ENCODE measurements around the gene HSFX4. TPM values are rescaled to one million over a fixed set of nuclear protein-coding genes. Genes with fewer than 3 reads are reported as not detected.
"Not testable (repeated sequence)": the region's sequence is repeated elsewhere in the genome, so short reads cannot be mapped to it uniquely, and the experiment has no call there.

HSFX4 gene
- total RNA-seq, 1 donor from 2014 or later, result not detected

DNA sequence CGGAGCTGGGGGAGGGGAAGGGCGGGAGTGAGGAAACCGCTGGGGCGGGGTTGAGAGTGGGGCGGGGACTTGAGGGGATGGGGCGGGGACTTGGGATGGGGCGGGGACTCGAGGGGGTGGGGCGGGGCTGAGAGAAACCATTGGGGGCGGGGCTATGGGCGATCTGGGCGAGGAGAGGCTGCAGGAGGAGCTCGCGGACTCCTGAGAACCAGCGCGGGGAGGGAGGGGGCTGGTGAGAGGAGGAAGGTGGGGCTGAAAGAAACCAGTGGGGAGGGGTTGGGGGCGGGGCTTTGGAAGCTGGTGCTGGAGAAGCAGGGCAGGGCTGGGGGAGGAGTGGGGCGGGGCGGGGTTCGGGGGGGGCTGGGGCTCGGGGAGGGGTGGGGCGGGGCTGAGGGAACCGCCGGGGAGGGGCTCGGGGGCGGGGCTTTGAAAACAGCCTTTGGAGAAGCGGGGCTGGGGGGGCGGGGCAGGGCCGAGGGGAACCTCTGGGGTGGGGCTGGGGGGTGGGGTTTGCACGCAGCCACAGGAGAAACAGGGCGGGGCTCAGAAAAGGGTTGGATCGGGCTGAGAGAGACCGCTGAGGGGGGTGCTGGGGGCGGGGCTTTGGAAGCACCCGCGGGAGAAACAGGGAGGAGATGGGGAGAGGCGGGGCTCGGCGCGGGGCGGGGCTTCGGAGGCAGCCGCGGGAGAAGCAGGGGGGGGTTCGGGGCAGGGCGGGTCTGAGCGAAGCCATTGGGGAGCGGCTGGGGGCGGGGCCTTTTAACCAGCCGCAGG is 9.7 kb downstream of the HSFX4 start:
- DNase-seq (ENCODE audit: low spot score, unreplicated experiment), result peak; percentile 80
- no peak for TF ChIP-seq CTCF (IDR thresholded peaks at IDR 0.05; ENCODE audit: unreplicated experiment)
- peaks cover 2% of the 10 kb centered on the region for H3K36me3 Mint-ChIP-seq (ENCODE audit: insufficient read depth)
- no peaks in the 10 kb centered on the region for H3K27me3 Mint-ChIP-seq
- peak overlapping the region; percentile 40 for H3K4me3 Mint-ChIP-seq (ENCODE audit: low read depth)
- peaks cover 1% of the 10 kb centered on the region for H3K4me1 Mint-ChIP-seq (ENCODE audit: low read depth)
- peak overlapping the region; percentile 99 for H3K27ac Mint-ChIP-seq
- H3K9me3 Mint-ChIP-seq (ENCODE audit: low read depth), result no peaks in the 10 kb centered on the region

GRCh38 chrX:149939655-149939904 is 10.2 kb downstream of the HSFX4 start:
- Mint-ChIP-seq H3K27me3 (no peaks in the 10 kb centered on the region), H3K9me3 (ENCODE audit: low read depth) (no peaks in the 10 kb centered on the region), H3K36me3 (ENCODE audit: insufficient read depth) (no peaks in the 10 kb centered on the region), H3K4me3 (ENCODE audit: low read depth) (peak overlapping the region; percentile 83), H3K27ac (peak overlapping the region; percentile 96), H3K4me1 (ENCODE audit: low read depth) (peaks cover 1% of the 10 kb centered on the region)
- no peak for TF ChIP-seq CTCF (IDR thresholded peaks at IDR 0.05; ENCODE audit: unreplicated experiment)
- DNase-seq (ENCODE audit: low spot score, unreplicated experiment), result no peak

DNA sequence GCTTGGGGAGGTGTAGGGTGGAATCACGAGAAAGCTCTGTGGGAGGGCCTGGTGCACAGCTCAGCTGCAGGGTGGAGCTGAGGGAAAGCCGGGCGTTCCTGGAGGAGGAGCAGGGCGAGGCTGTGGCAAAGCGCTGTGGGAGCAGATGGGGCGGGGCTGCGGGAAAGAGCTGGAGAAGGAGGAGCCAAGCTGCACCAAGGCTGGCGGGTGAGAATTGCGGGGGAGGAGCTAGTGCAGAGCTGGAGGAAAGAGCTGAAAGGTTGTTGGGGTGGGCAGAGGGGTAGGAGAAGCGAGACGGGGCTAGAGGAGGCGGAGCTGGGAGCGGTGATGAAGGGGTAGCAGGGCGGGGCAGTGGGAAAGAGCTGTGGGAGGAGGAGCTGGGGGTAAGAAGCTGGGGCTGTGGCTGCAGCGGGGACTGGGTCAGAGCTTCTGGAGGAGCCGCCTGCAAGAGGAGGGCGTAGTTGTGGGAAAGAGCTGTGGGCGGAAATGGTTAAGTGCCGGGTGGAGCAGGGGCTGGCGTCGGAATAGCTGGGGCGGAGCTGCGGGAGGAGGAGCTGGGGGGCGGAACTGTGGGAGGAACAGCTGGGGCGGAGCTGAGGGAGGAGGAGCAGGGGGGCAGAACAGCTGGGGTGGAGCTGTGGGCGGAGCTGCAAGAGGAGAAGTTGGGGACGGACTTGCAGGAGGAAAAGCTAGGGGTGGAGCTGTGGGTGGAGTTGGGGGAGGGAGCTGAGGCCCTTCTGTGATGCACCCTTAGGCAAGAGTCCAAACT is 10.7 kb downstream of the HSFX4 start:
- Mint-ChIP-seq H3K9me3 (ENCODE audit: low read depth) (no peaks in the 10 kb centered on the region), H3K4me3 (ENCODE audit: low read depth) (peak overlapping the region; percentile 83), H3K4me1 (ENCODE audit: low read depth) (peaks cover 1% of the 10 kb centered on the region), H3K36me3 (ENCODE audit: insufficient read depth) (no peaks in the 10 kb centered on the region), H3K27ac (peak overlapping the region; percentile 96), H3K27me3 (no peaks in the 10 kb centered on the region)
- peak; percentile 65 for DNase-seq (ENCODE audit: low spot score, unreplicated experiment)
- no peak for TF ChIP-seq CTCF (IDR thresholded peaks at IDR 0.05; ENCODE audit: unreplicated experiment)

- H3K4me1 Mint-ChIP-seq (ENCODE audit: low read depth), result not testable (repeated sequence)
- H3K27ac Mint-ChIP-seq, result peak overlapping the region; percentile 96
- peak overlapping the region; percentile 83 for H3K4me3 Mint-ChIP-seq (ENCODE audit: low read depth)
Measured at GRCh38 chrX:149940674-149941024, 11.3 kb downstream of the HSFX4 start.

GRCh38 chrX:149945087-149945670 is 15.8 kb downstream of the HSFX4 start:
- H3K27me3 Mint-ChIP-seq; H3K36me3 Mint-ChIP-seq (ENCODE audit: insufficient read depth): not testable (repeated sequence)

More at GRCh38 chrX:149940674-149941024, 11.3 kb downstream of the HSFX4 start:
- not testable (repeated sequence) for H3K9me3 Mint-ChIP-seq (ENCODE audit: low read depth); H3K27me3 Mint-ChIP-seq; H3K36me3 Mint-ChIP-seq (ENCODE audit: insufficient read depth); DNase-seq (ENCODE audit: low spot score, unreplicated experiment)
- TF ChIP-seq CTCF (IDR thresholded peaks at IDR 0.05; ENCODE audit: unreplicated experiment), result peak; percentile 42

GRCh38 chrX:149945820-149946219 is 16.4 kb downstream of the HSFX4 start:
- not testable (repeated sequence) for H3K36me3 Mint-ChIP-seq (ENCODE audit: insufficient read depth); H3K4me1 Mint-ChIP-seq (ENCODE audit: low read depth); H3K9me3 Mint-ChIP-seq (ENCODE audit: low read depth); H3K4me3 Mint-ChIP-seq (ENCODE audit: low read depth); H3K27ac Mint-ChIP-seq; H3K27me3 Mint-ChIP-seq; DNase-seq (ENCODE audit: low spot score, unreplicated experiment)

More at GRCh38 chrX:149945087-149945670, 15.8 kb downstream of the HSFX4 start:
- H3K9me3 Mint-ChIP-seq (ENCODE audit: low read depth); H3K4me1 Mint-ChIP-seq (ENCODE audit: low read depth); H3K27ac Mint-ChIP-seq; H3K4me3 Mint-ChIP-seq (ENCODE audit: low read depth); DNase-seq (ENCODE audit: low spot score, unreplicated experiment): not testable (repeated sequence)

DNA sequence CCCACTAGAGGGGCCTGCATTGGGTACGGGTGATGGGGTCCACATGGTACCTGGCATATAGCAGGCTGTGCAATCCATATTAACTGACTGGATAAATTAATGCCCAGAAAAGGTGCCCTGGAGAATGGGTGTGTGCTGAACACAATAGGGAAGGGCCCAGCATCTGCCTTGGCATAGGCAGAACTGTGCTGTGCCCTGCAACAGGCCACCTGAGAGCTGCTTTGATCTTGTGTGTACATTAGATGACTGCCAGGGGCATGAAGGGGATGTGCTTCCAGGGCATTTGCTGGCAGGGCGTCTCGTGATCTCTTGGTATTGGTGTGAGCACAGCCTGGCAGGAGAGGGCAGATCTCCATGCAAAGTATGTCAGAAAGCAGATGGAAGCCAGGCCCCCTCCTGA is 17.6 kb downstream of the HSFX4 start:
- not testable (repeated sequence) for H3K27me3 Mint-ChIP-seq; H3K4me1 Mint-ChIP-seq (ENCODE audit: low read depth); H3K4me3 Mint-ChIP-seq (ENCODE audit: low read depth); H3K9me3 Mint-ChIP-seq (ENCODE audit: low read depth); H3K27ac Mint-ChIP-seq; DNase-seq (ENCODE audit: low spot score, unreplicated experiment); H3K36me3 Mint-ChIP-seq (ENCODE audit: insufficient read depth)

Data from progenitor cell of endocrine pancreas (in vitro differentiated cells).